AG04449 (cell line): ENCODE results near the gene LPP.

Experiments used
- CTCF ChIA-PET: fragments of 350-600 bp; formaldehyde crosslinking; extraction: SDS; loops from one replicate; lab custom pipeline; 2021; ENCODE audit warnings: antibody characterized with exemption; lab: Yijun Ruan, JAX
- POLR2A ChIA-PET: fragments of 400-600, 350-600 bp; formaldehyde crosslinking; extraction: SDS; loops from one replicate; lab custom pipeline; 2020; ENCODE audit warnings: antibody characterized with exemption, inconsistent platforms; lab: Yijun Ruan, JAX
- DNase-seq: peaks from one replicate; pipeline ENCODE4 v3.0.0-alpha.2; 2010; ENCODE audit warnings: low read depth, low spot score
- H3K4me3 ChIP-seq: 2 replicates; pipeline ENCODE4 v1.5.1; 2011; ENCODE audit warnings: low read depth, mild to moderate bottlenecking, control low read depth, low read length
- CTCF ChIP-seq: IDR thresholded peaks from one replicate; pipeline ENCODE4 v1.5.1; 2011; ENCODE audit warnings: mild to moderate bottlenecking, moderate library complexity, low read length, control low read depth, inconsistent platforms; ENCODE audit not compliant: insufficient read depth; ENCODE audit errors: missing control alignments

The LPP gene

GRCh38 chr3:188489639-188490405 is 335.9 kb downstream of the LPP start:
- ChIA-PET CTCF (interaction anchor here (1.0 kb wide), 2 partner anchors 465 to 750 kb away, joined by 3 read pairs; no protein-coding TSS in a partner anchor), POLR2A (interaction anchor here (0.6 to 0.9 kb wide), 4 partner anchors 10 to 753 kb away, joined by 3 to 6 read pairs (median 4); no protein-coding TSS in a partner anchor)
- H3K4me3 ChIP-seq, result no peak overlapping the region
- TF ChIP-seq CTCF, result no peak
- DNase-seq, result no peak

- H3K4me3 ChIP-seq, result no peak overlapping the region
- no peak for TF ChIP-seq CTCF
- ChIA-PET POLR2A (interaction anchor here (0.6 to 0.9 kb wide), 4 partner anchors 10 to 753 kb away, joined by 3 to 6 read pairs (median 4); no protein-coding TSS in a partner anchor), CTCF (interaction anchor here (1.0 kb wide), 2 partner anchors 464 to 750 kb away, joined by 3 read pairs; no protein-coding TSS in a partner anchor)
- DNase-seq, result no peak
These were observed 336.5 kb downstream of the LPP start for GRCh38 chr3:188490416-188490815.

GRCh38 chr3:188491276-188491687 is 337.3 kb downstream of the LPP start:
- DNase-seq, result peak; percentile 56
- ChIA-PET CTCF (interaction anchor here (1.2 kb wide), 1 partner anchor 751 kb away, joined by 8 read pairs; no protein-coding TSS in a partner anchor), POLR2A (interaction anchor here (0.7 kb wide), 1 partner anchor 751 kb away, joined by 3 read pairs; no protein-coding TSS in a partner anchor)
- H3K4me3 ChIP-seq, result no peak overlapping the region
- TF ChIP-seq CTCF, result no peak

- POLR2A ChIA-PET, result no interaction called here
- CTCF ChIA-PET, result no interaction called here
- no peak for DNase-seq
- no peak overlapping the region for H3K4me3 ChIP-seq
- TF ChIP-seq CTCF, result no peak
These were observed 342.4 kb downstream of the LPP start for GRCh38 chr3:188496390-188496789.

- TF ChIP-seq CTCF, result no peak
These were observed 343.1 kb downstream of the LPP start for GRCh38 chr3:188497021-188497420.

GRCh38 chr3:188503647-188504046 is 349.7 kb downstream of the LPP start:
- no peak overlapping the region for H3K4me3 ChIP-seq
- CTCF ChIA-PET, result no interaction called here
- DNase-seq, result no peak
- no peak for TF ChIP-seq CTCF
- POLR2A ChIA-PET, result no interaction called here

More at GRCh38 chr3:188497021-188497420, 343.1 kb downstream of the LPP start:
- ChIA-PET CTCF (no interaction called here), POLR2A (no interaction called here)
- H3K4me3 ChIP-seq, result no peak overlapping the region
- no peak for DNase-seq
